CD14-positive monocyte (primary cell): ENCODE measurements around the gene CACNA1C. TPM values are rescaled to one million over a fixed set of nuclear protein-coding genes. Genes with fewer than 3 reads are reported as not detected.

Source experiments
- DNase-seq, 3 donors: peaks; one replicate each; pipeline ENCODE4 v3.0.0-alpha.2; 2011 to 2022
- H2AFZ ChIP-seq: 2 replicates; pipeline ENCODE4 v1.6.0; 2012; ENCODE audit warnings: mild to moderate bottlenecking, low read depth, low read length, inconsistent platforms; ENCODE audit not compliant: insufficient read depth, poor library complexity, severe bottlenecking
- H3K27ac ChIP-seq, 2 donors: 1 replicate in 1 of 2; 2 replicates in 1 of 2; pipeline ENCODE4 v1.5.1; 2012 to 2013; ENCODE audit warnings: low read length in 2 of 2, control low read depth in 1 of 2, inconsistent platforms in 1 of 2, low read depth in 1 of 2, mild to moderate bottlenecking in 1 of 2
- H3K27me3 ChIP-seq, 2 donors: one replicate each; pipeline versions ENCODE4 v1.6.0 to v1.6.1; 2011 to 2013; ENCODE audit warnings: low read length in 2 of 2; ENCODE audit not compliant: control insufficient read depth in 2 of 2, insufficient read depth in 2 of 2
- H3K36me3 ChIP-seq, 2 donors: replicated peaks in 1 of 2; 1 replicate in 1 of 2; 2 replicates in 1 of 2; pipeline versions ENCODE4 v1.5.1 to v1.6.1; 2012 to 2013; ENCODE audit warnings: low read length in 2 of 2, control low read depth in 1 of 2, inconsistent platforms in 1 of 2, mild to moderate bottlenecking in 1 of 2; ENCODE audit not compliant: insufficient read depth in 2 of 2, control insufficient read depth in 1 of 2
- H3K4me1 ChIP-seq, 2 donors: 1 replicate in 1 of 2; 2 replicates in 1 of 2; pipeline versions ENCODE4 v1.5.1 to v1.6.1; 2012 to 2013; ENCODE audit warnings: low read length in 2 of 2, control low read depth in 1 of 2, inconsistent platforms in 1 of 2, mild to moderate bottlenecking in 1 of 2, moderate library complexity in 1 of 2; ENCODE audit not compliant: insufficient read depth in 2 of 2, control insufficient read depth in 1 of 2
- H3K4me2 ChIP-seq: replicated peaks from 2 replicates; pipeline ENCODE3; 2012; ENCODE audit warnings: low read length, moderate library complexity, mild to moderate bottlenecking; ENCODE audit not compliant: poor library complexity, severe bottlenecking; ENCODE audit errors: extremely low read depth
- H3K4me3 ChIP-seq, 3 experiments: fragments of 200-600 bp in 1 of 3; sonication (generic) in 1 of 3; replicated peaks in 1 of 3; 1 replicate in 2 of 3; 2 replicates in 1 of 3; pipeline ENCODE4 v1.5.1; 2011 to 2013; ENCODE audit warnings: low read length in 3 of 3, mild to moderate bottlenecking in 3 of 3, control low read depth in 2 of 3, low read depth in 2 of 3, inconsistent platforms in 1 of 3, moderate library complexity in 1 of 3
- H3K79me2 ChIP-seq: 2 replicates; pipeline ENCODE4 v1.6.0; 2012; ENCODE audit warnings: mild to moderate bottlenecking, control low read depth, inconsistent platforms, low read length, moderate library complexity; ENCODE audit not compliant: insufficient read depth
- H3K9ac ChIP-seq: 2 replicates; pipeline ENCODE4 v1.6.0; 2017; ENCODE audit warnings: low read length, mild to moderate bottlenecking; ENCODE audit not compliant: insufficient read depth, poor library complexity, severe bottlenecking
- H3K9me3 ChIP-seq, 2 donors: replicated peaks in 1 of 2; 1 replicate in 1 of 2; 2 replicates in 1 of 2; pipeline versions ENCODE4 v1.5.1 to v1.6.1; 2012 to 2013; ENCODE audit warnings: low read length in 2 of 2, control low read depth in 1 of 2; ENCODE audit not compliant: control insufficient read depth in 1 of 2, insufficient read depth in 1 of 2
- H4K20me1 ChIP-seq: 2 replicates; pipeline ENCODE4 v1.6.0; 2012; ENCODE audit warnings: mild to moderate bottlenecking, low read length, control low read depth, moderate library complexity; ENCODE audit not compliant: insufficient read depth
- H3K27ac Mint-ChIP-seq, 7 donors: one replicate each; pipeline ENCODE4 v1.8.0; 2020; ENCODE audit warnings: mild to moderate bottlenecking in 7 of 7, mixed read lengths in 7 of 7, moderate library complexity in 6 of 7, inconsistent platforms in 2 of 7
- H3K27me3 Mint-ChIP-seq, 3 donors: one replicate each; pipeline ENCODE4 v1.8.0; 2021 to 2022; ENCODE audit warnings: low read depth in 3 of 3, mild to moderate bottlenecking in 3 of 3, mixed read lengths in 3 of 3, moderate library complexity in 3 of 3, inconsistent platforms in 1 of 3
- H3K36me3 Mint-ChIP-seq, 2 donors: one replicate each; pipeline ENCODE4 v1.8.0; 2020; ENCODE audit warnings: mixed read lengths in 2 of 2, inconsistent platforms in 1 of 2, mild to moderate bottlenecking in 1 of 2
- H3K4me1 Mint-ChIP-seq: one replicate; pipeline ENCODE4 v1.8.0; 2020; ENCODE audit warnings: mild to moderate bottlenecking, mixed read lengths
- H3K4me3 Mint-ChIP-seq, 2 donors: one replicate each; pipeline ENCODE4 v1.8.0; 2020; ENCODE audit warnings: mild to moderate bottlenecking in 2 of 2, mixed read lengths in 2 of 2, moderate library complexity in 1 of 2
- H3K9me3 Mint-ChIP-seq, 7 donors: one replicate each; pipeline ENCODE4 v1.8.0; 2020 to 2022; ENCODE audit warnings: mixed read lengths in 7 of 7, mild to moderate bottlenecking in 6 of 7, moderate library complexity in 6 of 7, inconsistent platforms in 2 of 7
- WGBS: methylation state at CpG from one replicate; pipeline ENCODE4 v1.1.5; 2013; ENCODE audit warnings: missing lambda C conversion rate; ENCODE audit not compliant: insufficient coverage; 5-methylcytosine and 5-hydroxymethylcytosine counted together
- intact Hi-C, 2 donors: fragments of 100-400 bp; cut with micrococcal nuclease; formaldehyde crosslinking; loops; one replicate each; pipeline versions ENCODE4 v1.15.0 to v1.15.1; 2023
- polyA plus RNA-seq, 3 donors: library from polyadenylated mRNA; depleted of rRNA in 1 of 3; unstranded in 2 of 3; stranded (reverse) in 1 of 3; fragments of 300-500 nt in 2 of 3; fragments of >200 nt in 1 of 3; fragmentation: Illumina TruSeq in 2 of 3; gene quantifications; 1 replicate in 2 of 3; 2 replicates in 1 of 3; pipeline ENCODE4 v1.2.3, GENCODE V29; 2012 to 2021
- TF ChIP-seq, protein P1 (sequence below): fragments of 200-600 bp; IDR thresholded peaks from one replicate; pipeline ENCODE4 v1.8.0; 2022; ENCODE audit warnings: antibody characterized with exemption, mild to moderate bottlenecking

The CACNA1C gene
- polyA plus RNA-seq, 3 donors, result not detected

- Mint-ChIP-seq H3K27me3 (peaks cover 2 to 3% (median 3%) of the 10 kb centered on the region in 3 donors), H3K36me3 (no peaks in the 10 kb centered on the region), H3K4me3 (no peak overlapping the region), H3K4me1 (no peaks in the 10 kb centered on the region), H3K27ac (no peak overlapping the region), H3K9me3 (no peaks in the 10 kb centered on the region)
- Histone ChIP-seq H3K4me3 (no peak overlapping the region), H3K27me3 (no peaks in the 10 kb centered on the region), H3K27ac (no peak overlapping the region), H3K79me2 (no peaks in the 10 kb centered on the region), H4K20me1 (no peaks in the 10 kb centered on the region), H3K36me3 (no peaks in the 10 kb centered on the region), H3K4me2 (no peak overlapping the region), H3K9me3 (no peaks in the 10 kb centered on the region), H2AFZ (no peak overlapping the region), H3K4me1 (no peaks in the 10 kb centered on the region), H3K9ac (no peak overlapping the region)
- WGBS, result 94% methylated on average over 3 of the region's 4 CpGs
- no peak for DNase-seq
- TF ChIP-seq, protein P1, sequence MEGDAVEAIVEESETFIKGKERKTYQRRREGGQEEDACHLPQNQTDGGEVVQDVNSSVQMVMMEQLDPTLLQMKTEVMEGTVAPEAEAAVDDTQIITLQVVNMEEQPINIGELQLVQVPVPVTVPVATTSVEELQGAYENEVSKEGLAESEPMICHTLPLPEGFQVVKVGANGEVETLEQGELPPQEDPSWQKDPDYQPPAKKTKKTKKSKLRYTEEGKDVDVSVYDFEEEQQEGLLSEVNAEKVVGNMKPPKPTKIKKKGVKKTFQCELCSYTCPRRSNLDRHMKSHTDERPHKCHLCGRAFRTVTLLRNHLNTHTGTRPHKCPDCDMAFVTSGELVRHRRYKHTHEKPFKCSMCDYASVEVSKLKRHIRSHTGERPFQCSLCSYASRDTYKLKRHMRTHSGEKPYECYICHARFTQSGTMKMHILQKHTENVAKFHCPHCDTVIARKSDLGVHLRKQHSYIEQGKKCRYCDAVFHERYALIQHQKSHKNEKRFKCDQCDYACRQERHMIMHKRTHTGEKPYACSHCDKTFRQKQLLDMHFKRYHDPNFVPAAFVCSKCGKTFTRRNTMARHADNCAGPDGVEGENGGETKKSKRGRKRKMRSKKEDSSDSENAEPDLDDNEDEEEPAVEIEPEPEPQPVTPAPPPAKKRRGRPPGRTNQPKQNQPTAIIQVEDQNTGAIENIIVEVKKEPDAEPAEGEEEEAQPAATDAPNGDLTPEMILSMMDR, result no peak
- intact Hi-C loops, result no loop called here
Measured at GRCh38 chr12:2393016-2393415, 340.2 kb downstream of the CACNA1C start.

- DNase-seq, result no peak
- Histone ChIP-seq H3K9ac (no peak overlapping the region), H3K79me2 (no peaks in the 10 kb centered on the region), H4K20me1 (no peaks in the 10 kb centered on the region), H3K27ac (no peak overlapping the region), H3K4me1 (no peaks in the 10 kb centered on the region), H3K27me3 (no peaks in the 10 kb centered on the region), H3K9me3 (no peaks in the 10 kb centered on the region), H3K36me3 (no peaks in the 10 kb centered on the region), H3K4me3 (no peak overlapping the region), H2AFZ (no peak overlapping the region), H3K4me2 (no peak overlapping the region)
- 86% methylated on average over 1 of the region's 6 CpGs for WGBS
- TF ChIP-seq, protein P1, result no peak
- no peaks in the 10 kb centered on the region for H3K36me3 Mint-ChIP-seq
- no peaks in the 10 kb centered on the region for H3K9me3 Mint-ChIP-seq
- H3K27ac Mint-ChIP-seq, result no peak overlapping the region
- intact Hi-C loops, result no loop called here
- peaks cover 2 to 5% (median 3%) of the 10 kb centered on the region in 3 donors for H3K27me3 Mint-ChIP-seq
- H3K4me3 Mint-ChIP-seq, result no peak overlapping the region
- H3K4me1 Mint-ChIP-seq, result no peaks in the 10 kb centered on the region
Measured at GRCh38 chr12:2393996-2394395, 341.2 kb downstream of the CACNA1C start.
